Transverse colon (tissue), 4 donors: ENCODE results near the gene SH2B2. TPM values are rescaled to one million over a fixed set of nuclear protein-coding genes. Genes with fewer than 3 reads are reported as not detected.
"Not testable (repeated sequence)": the region's sequence is repeated elsewhere in the genome, so short reads cannot be mapped to it uniquely, and the experiment has no call there.

ENCODE experiments used
- DNase-seq: peaks from one replicate; pipeline ENCODE4 v3.0.0-alpha.2; 2019
- H3K27ac ChIP-seq, 4 donors: fragments of 200-600 bp; sonication (generic); 2 replicates each; pipeline ENCODE4 v1.5.1; 2016 to 2018; ENCODE audit warnings: inconsistent platforms in 4 of 4
- H3K27me3 ChIP-seq: fragments of 200-600 bp; sonication (generic); 2 replicates; pipeline ENCODE4 v1.5.1; 2017; ENCODE audit warnings: inconsistent platforms
- H3K36me3 ChIP-seq, 4 donors: fragments of 200-600 bp; sonication (generic); 2 replicates each; pipeline ENCODE4 v1.5.1; 2017 to 2019; ENCODE audit warnings: inconsistent platforms in 4 of 4
- H3K4me1 ChIP-seq, 4 donors: fragments of 200-600 bp; sonication (generic); 2 replicates each; pipeline ENCODE4 v1.5.1; 2017 to 2020; ENCODE audit warnings: inconsistent platforms in 4 of 4
- H3K4me3 ChIP-seq, 4 donors: fragments of 200-600 bp; sonication (generic); 1 replicate in 1 of 4; 2 replicates in 3 of 4; pipeline versions ENCODE4 v1.5.1 to v1.6.1; 2017 to 2019; ENCODE audit warnings: inconsistent platforms in 4 of 4
- H3K9me3 ChIP-seq, 2 donors: fragments of 200-600 bp; sonication (generic); 2 replicates each; pipeline ENCODE4 v1.5.1; 2017 to 2019; ENCODE audit warnings: inconsistent platforms in 2 of 2
- EP300 ChIP-seq: sonication (generic); formaldehyde crosslinking; IDR thresholded peaks from one replicate; pipeline ENCODE4 v1.6.1; 2017; ENCODE audit warnings: antibody characterized with exemption, low read depth
- POLR2A ChIP-seq: fragments of 450-650 bp; IDR thresholded peaks from one replicate; pipeline ENCODE4 v1.6.1; 2016; ENCODE audit warnings: antibody characterized with exemption, mild to moderate bottlenecking, moderate library complexity
- POLR2AphosphoS5 ChIP-seq, 3 donors: sonication (generic); formaldehyde crosslinking; IDR thresholded peaks; one replicate each; pipeline ENCODE4 v1.6.1; 2016; ENCODE audit warnings: antibody characterized with exemption in 3 of 3
- WGBS, 2 donors: methylation state at CpG; one replicate each; pipeline ENCODE4 v1.1.5; 2018; ENCODE audit warnings: low coverage in 1 of 2; 5-methylcytosine and 5-hydroxymethylcytosine counted together
- in situ Hi-C, 4 donors: fragments of 200-750 bp; cut with MboI; loops; one replicate each; pipeline versions ENCODE4 v1.15.0 to v1.15.1; 2017; ENCODE audit warnings: low sequenced_read_pairs in 3 of 4, low pct_ligation_motif_present in 1 of 4, low pct_unique_long_range_greater_than_20kb in 1 of 4
- intact Hi-C: fragments of 100-400 bp; cut with DNase I; formaldehyde crosslinking; loops from one replicate; pipeline ENCODE4 v1.15.1; 2023; ENCODE audit warnings: low total_unique reads
- total RNA-seq, 4 donors: library from RNA; depleted of rRNA; stranded (reverse); fragments of >200 nt; gene quantifications; one replicate each; pipeline ENCODE4 v1.1.0, GENCODE V29; 2016
- TF ChIP-seq, protein P1 (sequence below), 5 experiments: fragments of 200-600 bp in 3 of 5; fragments of 450-650 bp in 2 of 5; sonication (generic) in 3 of 5; IDR thresholded peaks; 1 replicate in 2 of 5; 2 replicates in 3 of 5; pipeline ENCODE4 v1.5.1; 2016 to 2017; ENCODE audit warnings: antibody characterized with exemption in 5 of 5, inconsistent platforms in 3 of 5, mild to moderate bottlenecking in 2 of 5, moderate library complexity in 1 of 5

Gene SH2B2
- total RNA-seq, 4 donors from 2014 or later: 2.0 to 7.6 (median 2.2) TPM; not detected in 1

DNA sequence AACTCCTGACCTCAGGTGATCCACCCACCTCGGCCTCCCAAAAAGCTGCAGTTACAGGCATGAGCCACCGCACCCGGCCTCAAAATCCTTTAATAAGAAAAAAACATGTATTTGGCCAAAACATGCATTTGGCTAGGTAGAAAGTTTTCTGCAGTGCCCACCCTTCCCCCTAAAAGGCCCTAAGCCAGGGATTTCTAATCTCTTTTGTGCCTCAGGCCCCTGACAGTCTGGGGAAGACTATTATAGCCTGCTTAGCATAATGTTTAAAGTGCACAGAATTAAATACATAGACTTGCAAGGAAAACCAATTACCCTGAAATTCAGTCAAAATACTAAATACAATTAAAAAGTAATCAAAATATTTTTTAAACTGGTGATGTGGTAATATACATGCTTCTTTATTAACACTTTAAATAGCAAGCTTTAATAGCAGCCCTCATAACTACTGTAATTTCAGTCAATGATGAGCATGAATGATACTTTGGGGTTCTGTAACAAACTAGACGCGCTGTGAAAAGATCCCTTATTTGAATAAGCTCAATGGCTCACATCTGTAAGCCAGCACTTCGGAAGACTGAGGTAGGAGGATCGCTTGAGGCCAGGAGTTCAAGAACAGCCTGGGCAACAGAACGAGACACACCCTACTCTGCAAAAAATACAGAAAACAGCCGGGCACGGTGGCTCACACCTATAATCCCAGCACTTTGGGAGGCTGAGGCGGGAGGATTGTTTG is 39.7 kb downstream of the SH2B2 start:
- Histone ChIP-seq H3K9me3 (no peaks in the 10 kb centered on the region), H3K36me3 (no peaks in the 10 kb centered on the region), H3K27ac (no peak overlapping the region), H3K27me3 (peaks cover 31% of the 10 kb centered on the region), H3K4me3 (no peak overlapping the region), H3K4me1 (no peaks in the 10 kb centered on the region)
- no peak for DNase-seq
- 77 to 81% methylated on average over 5 to 11 of the region's 11 CpGs for WGBS, 2 donors
- intact Hi-C loops: no loop called here
- in situ Hi-C loops: no loop called here
- TF ChIP-seq POLR2AphosphoS5 (IDR thresholded peaks at IDR 0.05) (no peak), EP300 (no peak), POLR2A (no peak)
- TF ChIP-seq, protein P1, sequence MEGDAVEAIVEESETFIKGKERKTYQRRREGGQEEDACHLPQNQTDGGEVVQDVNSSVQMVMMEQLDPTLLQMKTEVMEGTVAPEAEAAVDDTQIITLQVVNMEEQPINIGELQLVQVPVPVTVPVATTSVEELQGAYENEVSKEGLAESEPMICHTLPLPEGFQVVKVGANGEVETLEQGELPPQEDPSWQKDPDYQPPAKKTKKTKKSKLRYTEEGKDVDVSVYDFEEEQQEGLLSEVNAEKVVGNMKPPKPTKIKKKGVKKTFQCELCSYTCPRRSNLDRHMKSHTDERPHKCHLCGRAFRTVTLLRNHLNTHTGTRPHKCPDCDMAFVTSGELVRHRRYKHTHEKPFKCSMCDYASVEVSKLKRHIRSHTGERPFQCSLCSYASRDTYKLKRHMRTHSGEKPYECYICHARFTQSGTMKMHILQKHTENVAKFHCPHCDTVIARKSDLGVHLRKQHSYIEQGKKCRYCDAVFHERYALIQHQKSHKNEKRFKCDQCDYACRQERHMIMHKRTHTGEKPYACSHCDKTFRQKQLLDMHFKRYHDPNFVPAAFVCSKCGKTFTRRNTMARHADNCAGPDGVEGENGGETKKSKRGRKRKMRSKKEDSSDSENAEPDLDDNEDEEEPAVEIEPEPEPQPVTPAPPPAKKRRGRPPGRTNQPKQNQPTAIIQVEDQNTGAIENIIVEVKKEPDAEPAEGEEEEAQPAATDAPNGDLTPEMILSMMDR (IDR thresholded peaks at IDR 0.05): no peak

DNA sequence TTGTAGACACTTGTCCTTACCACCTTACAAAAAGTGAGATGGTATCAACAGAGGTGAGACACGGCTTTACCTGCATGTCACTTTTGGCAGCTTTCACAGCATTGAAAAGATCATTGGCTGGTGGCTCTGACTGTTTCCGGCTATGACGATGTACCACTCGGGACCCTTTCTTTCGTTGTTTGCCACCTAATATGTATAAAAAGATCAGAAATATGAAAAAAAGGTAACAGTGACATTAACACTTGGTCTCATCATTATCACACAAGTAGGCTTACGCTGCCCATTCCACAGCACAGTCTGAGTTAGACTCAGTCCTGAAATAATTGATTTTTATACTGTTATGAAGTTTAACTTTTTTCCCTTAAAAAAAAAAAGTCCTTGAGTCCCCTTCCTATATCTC is 40.5 kb downstream of the SH2B2 start:
- DNase-seq, H3K4me1 ChIP-seq, H3K27ac ChIP-seq, H3K36me3 ChIP-seq, H3K4me3 ChIP-seq, in situ Hi-C loops, intact Hi-C loops, H3K9me3 ChIP-seq: not testable (repeated sequence)
- WGBS, 2 donors: 79% methylated on average over 6 of the region's 6 CpGs
- H3K27me3 ChIP-seq: peaks cover 26% of the 10 kb centered on the region

DNA sequence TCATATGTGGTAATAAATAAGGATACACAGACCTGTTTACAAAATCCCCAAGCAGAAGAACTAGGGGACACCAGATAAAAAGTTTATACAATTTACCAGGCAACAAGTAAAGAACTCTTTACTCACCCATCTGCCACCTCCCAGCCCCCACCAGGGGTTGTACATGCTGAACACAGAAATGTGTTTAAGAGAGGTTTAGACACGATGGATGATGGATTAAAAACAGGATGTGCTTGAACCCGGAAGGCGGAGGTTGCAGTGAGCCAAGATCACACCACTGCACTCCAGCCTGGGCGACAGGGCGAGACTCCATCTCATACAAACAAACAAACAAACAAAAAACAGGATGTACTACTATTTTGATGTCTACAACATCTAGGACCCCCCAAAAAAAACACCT is 42.2 kb downstream of the SH2B2 start:
- H3K36me3 ChIP-seq, intact Hi-C loops, in situ Hi-C loops, H3K4me1 ChIP-seq, H3K27ac ChIP-seq, H3K4me3 ChIP-seq, H3K9me3 ChIP-seq, DNase-seq: not testable (repeated sequence)
- WGBS, 2 donors: 61% methylated on average over 5 of the region's 5 CpGs; no CpG with 5 or more reads in 1 of the 2 donors
- peaks cover 17% of the 10 kb centered on the region for H3K27me3 ChIP-seq

DNA sequence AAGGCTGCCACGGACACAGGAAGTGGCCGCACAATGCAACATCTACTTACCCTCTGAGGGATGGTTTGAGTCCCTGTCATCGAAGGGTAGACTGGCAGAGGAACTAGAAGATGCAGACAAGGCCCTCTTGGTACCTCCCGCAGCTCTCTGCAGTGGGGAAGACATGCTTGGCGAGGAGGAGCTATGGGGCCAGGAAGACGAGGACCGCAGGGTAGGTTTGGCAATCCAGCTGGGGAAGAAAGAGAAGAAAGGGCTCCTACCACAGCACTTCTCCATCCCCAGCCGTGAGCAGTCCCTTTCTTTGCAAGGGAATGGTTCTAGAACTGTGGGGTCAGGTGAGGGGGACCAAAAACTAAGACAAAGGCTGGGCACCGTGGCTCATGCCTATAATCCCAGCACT is 42.7 kb downstream of the SH2B2 start:
- H3K27me3 ChIP-seq: peaks cover 17% of the 10 kb centered on the region
- WGBS, 2 donors: 60 to 77% methylated on average over 4 to 9 of the region's 9 CpGs
- H3K4me3 ChIP-seq, intact Hi-C loops, H3K36me3 ChIP-seq, DNase-seq, in situ Hi-C loops, H3K9me3 ChIP-seq, H3K27ac ChIP-seq, H3K4me1 ChIP-seq: not testable (repeated sequence)

DNA sequence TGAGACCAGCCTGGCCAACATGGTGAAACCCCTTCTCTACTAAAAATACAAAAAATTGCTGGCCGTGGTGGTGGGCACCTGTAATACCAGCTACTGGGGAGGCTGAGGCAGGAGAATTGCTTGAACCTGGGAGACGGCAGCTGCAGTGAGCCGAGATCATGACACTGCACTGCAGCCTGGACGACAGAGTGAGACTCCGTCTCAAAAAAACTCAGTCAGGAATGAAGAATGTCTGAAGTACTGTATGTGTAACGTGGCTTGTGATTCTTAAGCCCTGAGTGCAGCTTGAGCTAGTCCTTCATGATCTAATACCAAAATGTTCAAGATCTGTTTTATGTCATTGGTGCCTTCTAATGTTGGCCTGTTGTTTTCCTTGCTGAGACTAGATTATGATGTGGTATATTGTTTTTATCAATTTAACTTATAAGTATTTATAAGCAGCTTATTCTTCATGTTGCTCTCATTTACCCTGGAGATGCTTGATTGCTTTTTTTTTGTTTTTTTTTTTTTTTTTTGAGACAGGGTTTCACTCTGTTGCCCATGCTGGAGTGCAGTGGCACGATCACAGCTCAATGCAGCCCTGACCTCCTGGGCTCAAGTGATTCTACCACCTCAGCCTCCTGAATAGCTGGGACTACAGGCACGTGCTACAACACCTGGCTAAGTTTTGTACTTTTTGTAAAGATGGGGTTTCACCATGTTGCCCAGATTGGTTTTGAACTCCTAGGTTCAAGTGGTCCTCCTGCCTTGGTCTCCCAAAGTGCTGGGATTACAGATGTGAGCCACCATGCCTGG is 44.2 kb downstream of the SH2B2 start:
- in situ Hi-C loops, DNase-seq: not testable (repeated sequence)

DNA sequence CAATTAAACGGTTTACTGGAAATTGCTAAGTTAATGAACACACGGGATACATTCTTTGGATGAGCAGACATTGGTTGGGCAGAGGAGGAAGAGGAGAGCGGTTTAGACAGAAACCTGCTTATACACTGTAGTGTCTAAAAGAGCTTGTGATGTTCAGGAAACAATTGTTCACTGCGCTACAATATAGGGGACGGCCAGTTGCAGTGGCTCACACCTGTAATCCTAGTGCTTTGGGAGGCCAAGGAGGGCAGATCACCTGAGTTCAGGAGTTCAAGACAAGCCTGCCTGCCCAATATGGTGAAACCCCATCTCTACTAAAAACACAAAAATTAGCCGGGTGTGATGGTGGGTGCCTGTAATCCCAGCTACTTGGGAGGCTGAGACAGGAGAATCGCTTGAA is 48.9 kb downstream of the SH2B2 start:
- DNase-seq, H3K36me3 ChIP-seq, in situ Hi-C loops, intact Hi-C loops, H3K4me3 ChIP-seq, H3K27me3 ChIP-seq, H3K27ac ChIP-seq, H3K9me3 ChIP-seq, H3K4me1 ChIP-seq: not testable (repeated sequence)
- WGBS, 2 donors: 85 to 90% methylated on average over 6 to 7 of the region's 7 CpGs

More for the DNA sequence above, 44.2 kb downstream of the SH2B2 start:
- H3K27ac ChIP-seq, H3K36me3 ChIP-seq, intact Hi-C loops, H3K9me3 ChIP-seq, H3K4me3 ChIP-seq, H3K4me1 ChIP-seq: not testable (repeated sequence)
- peaks cover 17% of the 10 kb centered on the region for H3K27me3 ChIP-seq
- 85 to 88% methylated on average over 6 to 8 of the region's 8 CpGs for WGBS, 2 donors

DNA sequence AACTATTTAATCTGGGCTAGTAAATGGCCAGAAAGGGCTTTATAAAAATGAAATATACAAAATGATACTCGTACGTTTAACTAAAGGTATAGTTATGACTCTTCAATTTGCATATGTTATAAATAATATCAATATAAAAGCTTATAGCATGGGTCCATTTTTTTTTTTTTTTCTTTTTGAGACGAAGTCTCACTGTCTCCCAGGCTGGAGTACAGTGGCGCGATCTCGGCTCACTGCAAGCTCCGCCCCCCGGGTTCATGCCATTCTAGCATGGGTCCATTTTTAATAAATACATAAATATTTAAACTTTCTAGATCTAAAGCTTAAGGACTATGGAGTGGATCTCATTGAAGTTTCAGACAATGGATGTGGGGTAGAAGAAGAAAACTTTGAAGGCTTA is 50.3 kb downstream of the SH2B2 start:
- in situ Hi-C loops: not testable (repeated sequence)

DNA sequence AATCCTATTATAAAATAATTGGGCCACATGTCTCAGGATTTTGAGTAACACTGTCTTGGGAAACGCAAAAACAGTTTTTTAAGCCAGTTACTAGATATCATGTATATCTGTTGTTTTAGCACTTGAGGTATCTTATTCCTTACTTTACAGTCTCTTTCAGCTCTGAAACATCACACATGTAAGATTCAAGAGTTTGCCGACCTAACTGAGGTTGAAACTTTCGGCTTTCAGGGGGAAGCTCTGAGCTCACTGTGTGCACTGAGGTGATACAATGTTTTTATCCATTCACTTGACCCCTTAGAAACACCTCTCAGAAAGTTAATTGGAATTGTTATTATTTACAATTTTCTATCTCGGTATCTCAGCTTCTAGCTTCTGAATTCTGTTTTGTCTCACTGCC is 50.8 kb downstream of the SH2B2 start:
- H3K4me3 ChIP-seq, DNase-seq, H3K27ac ChIP-seq, H3K27me3 ChIP-seq, in situ Hi-C loops, H3K9me3 ChIP-seq, H3K36me3 ChIP-seq, intact Hi-C loops, H3K4me1 ChIP-seq: not testable (repeated sequence)
- 73 to 75% methylated on average over 1 to 4 of the region's 4 CpGs for WGBS, 2 donors

More for the DNA sequence above, 50.3 kb downstream of the SH2B2 start:
- H3K36me3 ChIP-seq, H3K27me3 ChIP-seq, H3K9me3 ChIP-seq, H3K27ac ChIP-seq, H3K4me1 ChIP-seq, H3K4me3 ChIP-seq, intact Hi-C loops, DNase-seq: not testable (repeated sequence)
- WGBS, 2 donors: 62% methylated on average over 8 of the region's 8 CpGs; no CpG with 5 or more reads in 1 of the 2 donors

DNA sequence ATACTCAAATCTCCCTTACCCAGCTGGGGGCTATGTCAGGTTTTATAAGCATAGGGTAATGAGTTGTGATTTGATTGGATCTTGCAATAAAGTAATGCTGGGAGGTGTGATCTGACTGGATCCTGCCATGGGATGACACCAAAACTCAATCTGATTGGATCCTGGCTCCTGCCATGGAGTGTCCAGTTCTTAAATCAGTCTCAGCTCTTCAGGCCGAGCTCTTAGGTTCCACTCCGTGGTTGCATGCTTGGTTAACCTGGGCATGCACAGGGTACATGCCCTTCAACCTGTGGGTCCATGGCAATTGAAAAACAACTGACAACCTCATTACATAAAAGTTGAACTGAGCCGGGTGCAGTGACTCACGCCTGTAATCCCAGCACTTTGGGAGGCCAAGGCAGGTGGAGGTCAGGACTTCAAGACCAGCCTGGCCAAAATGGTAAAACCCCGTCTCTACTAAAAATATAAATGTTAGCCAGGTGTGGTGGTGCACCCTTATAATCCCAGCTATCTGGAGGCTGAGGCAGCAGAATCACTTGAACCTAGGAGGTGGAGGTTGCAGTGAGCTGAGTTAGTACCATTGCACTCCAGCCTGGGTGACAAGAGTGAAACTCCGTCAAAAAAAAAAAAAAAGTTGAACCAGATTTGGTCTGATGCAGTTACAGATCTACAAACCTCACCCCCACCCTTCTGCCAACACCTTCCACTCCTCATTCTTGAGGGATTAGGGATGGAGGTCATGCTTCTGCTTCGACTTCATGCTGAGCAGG is 54.1 kb downstream of the SH2B2 start:
- intact Hi-C loops, H3K27me3 ChIP-seq, H3K27ac ChIP-seq, H3K4me1 ChIP-seq, H3K9me3 ChIP-seq, H3K4me3 ChIP-seq, DNase-seq, H3K36me3 ChIP-seq, in situ Hi-C loops: not testable (repeated sequence)
- 72% methylated on average over 5 of the region's 7 CpGs; no CpG with 5 or more reads in 1 of the 2 donors for WGBS, 2 donors
